GM12801 (cell line): ENCODE measurements around the gene MRS2.

ENCODE experiments used
- CTCF ChIP-seq: IDR thresholded peaks from one replicate; pipeline ENCODE4 v1.5.1; 2011; ENCODE audit warnings: control low read depth; ENCODE audit not compliant: insufficient read length; ENCODE audit errors: extremely low read depth

Gene MRS2

GRCh38 chr6:24458941-24459340 is 56.2 kb downstream of the MRS2 start:
- TF ChIP-seq CTCF: no peak

GRCh38 chr6:24460966-24461365 is 58.2 kb downstream of the MRS2 start:
- no peak for TF ChIP-seq CTCF

DNA sequence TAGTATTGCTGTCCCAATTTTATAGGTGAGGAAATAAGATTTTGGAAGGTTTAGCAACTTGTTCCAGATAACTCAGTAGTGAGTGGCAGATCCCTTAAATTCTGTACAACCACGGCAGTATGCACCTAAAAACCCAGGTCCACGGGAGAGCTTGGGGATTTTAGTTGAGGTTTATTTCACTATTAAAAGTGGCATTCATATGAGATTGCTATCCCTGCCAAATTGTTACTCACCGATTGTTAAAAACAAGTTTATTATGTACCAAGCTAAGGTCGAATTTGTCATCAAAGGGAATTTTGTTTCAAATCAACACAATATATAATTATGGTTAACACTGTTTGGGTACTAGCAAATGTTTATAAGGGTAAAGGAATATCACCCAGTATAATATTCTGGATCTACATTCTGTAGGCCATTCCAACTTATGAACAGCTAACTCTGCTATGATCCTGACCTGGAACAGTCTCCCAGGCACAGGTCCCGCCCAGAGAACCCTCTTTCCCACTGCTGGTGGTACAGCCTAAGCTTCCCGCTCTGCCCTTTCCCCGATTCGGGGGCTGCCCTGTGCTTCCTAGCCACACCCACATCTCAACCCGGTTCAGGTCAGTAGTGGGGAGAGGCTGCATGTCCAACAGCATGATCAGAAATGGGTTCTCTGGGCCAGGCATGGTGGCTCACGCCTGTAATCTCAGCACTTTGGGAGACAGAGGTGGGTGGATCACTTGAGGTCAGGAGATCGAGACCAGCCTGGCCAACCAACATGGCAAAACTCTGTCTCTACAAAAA is 61.7 kb downstream of the MRS2 start:
- no peak for TF ChIP-seq CTCF

DNA sequence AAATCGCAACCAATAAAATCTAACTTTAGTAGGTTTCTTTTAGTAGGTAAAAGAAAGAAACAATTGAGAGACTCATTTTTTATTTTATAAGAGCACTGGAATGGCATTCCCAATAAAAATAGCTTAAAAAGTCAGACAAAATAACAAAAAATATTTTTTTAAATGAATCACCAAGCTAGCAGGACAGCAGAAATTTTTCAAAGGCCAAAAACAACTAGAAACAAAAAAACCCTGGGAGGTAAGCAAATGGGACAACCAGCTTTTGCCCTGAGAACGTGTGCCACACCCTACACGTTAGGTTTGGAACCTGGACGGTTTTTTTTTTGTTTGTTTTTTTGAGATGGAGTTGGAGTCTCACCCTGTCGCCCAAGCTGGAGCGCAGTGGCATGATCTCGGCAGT is 67.1 kb downstream of the MRS2 start:
- TF ChIP-seq CTCF: no peak

- no peak for TF ChIP-seq CTCF
Observed at GRCh38 chr6:24472181-24472580, 69.4 kb downstream of the MRS2 start.
